Adrenal gland (tissue), 12 donors: ENCODE results near the gene IQGAP3. TPM values are rescaled to one million over a fixed set of nuclear protein-coding genes. Genes with fewer than 3 reads are reported as not detected.
"Not testable (repeated sequence)": the region's sequence is repeated elsewhere in the genome, so short reads cannot be mapped to it uniquely, and the experiment has no call there.

Source experiments
- DNase-seq, 7 donors: peaks; one replicate each; pipeline ENCODE4 v3.0.0-alpha.2; 2019 to 2020
- H3K27ac ChIP-seq, 5 donors: fragments of 200-600 bp; sonication (generic) in 4 of 5; 1 replicate in 3 of 5; 2 replicates in 2 of 5; pipeline versions ENCODE4 v1.5.1 to v1.8.0; 2016 to 2020; ENCODE audit warnings: mild to moderate bottlenecking in 1 of 5
- H3K27me3 ChIP-seq: fragments of 200-600 bp; 2 replicates; pipeline ENCODE4 v1.8.0; 2021
- H3K36me3 ChIP-seq, 2 donors: fragments of 200-600 bp; replicated peaks in 1 of 2; 1 replicate in 1 of 2; 2 replicates in 1 of 2; pipeline versions ENCODE4 v1.5.1 to v1.8.0; 2018 to 2022
- H3K4me1 ChIP-seq, 2 donors: fragments of 200-600 bp; replicated peaks in 1 of 2; 1 replicate in 1 of 2; 2 replicates in 1 of 2; pipeline versions ENCODE4 v1.5.1 to v1.8.0; 2018 to 2021
- H3K4me3 ChIP-seq, 4 donors: fragments of 200-600 bp; sonication (generic) in 3 of 4; one replicate each; pipeline ENCODE4 v1.5.1; 2016 to 2018
- H3K9me3 ChIP-seq, 3 donors: fragments of 200-600 bp; sonication (generic) in 1 of 3; replicated peaks in 1 of 3; 1 replicate in 2 of 3; 2 replicates in 1 of 3; pipeline versions ENCODE4 v1.5.1 to v1.8.0; 2016 to 2021
- CTCF ChIP-seq, 6 experiments: fragments of 450-650 bp in 4 of 6; fragments of 200-600 bp in 2 of 6; sonication (generic) in 1 of 6; IDR thresholded peaks; 1 replicate in 5 of 6; 2 replicates in 1 of 6; pipeline versions ENCODE4 v1.5.1 to v1.8.0; 2016 to 2021; ENCODE audit warnings: antibody characterized with exemption in 6 of 6, mild to moderate bottlenecking in 2 of 6, moderate library complexity in 1 of 6
- POLR2A ChIP-seq, 2 donors: fragments of 450-650 bp; IDR thresholded peaks; one replicate each; pipeline ENCODE4 v1.6.1; 2017; ENCODE audit warnings: antibody characterized with exemption in 2 of 2, mild to moderate bottlenecking in 2 of 2, moderate library complexity in 1 of 2
- WGBS, 4 donors: extraction: QIAGEN DNeasy Blood & Tissue Kit in 2 of 4; methylation state at CpG; one replicate each; pipeline versions ENCODE4 v1.1.5 to v1.1.7; 2013 to 2017; 5-methylcytosine and 5-hydroxymethylcytosine counted together
- intact Hi-C, 2 donors: fragments of 100-400 bp; cut with DNase I; formaldehyde crosslinking; loops; one replicate each; pipeline versions ENCODE4 v1.14.1 to v1.15.0; 2022 to 2023
- polyA plus RNA-seq, 3 donors: library from polyadenylated mRNA; stranded (reverse); fragments of 200-250 nt in 2 of 3; fragments of 350-450 nt in 1 of 3; fragmentation: Illumina TruSeq in 1 of 3; extraction: RNeasy Lipid Tissue Mini Kit (QIAGEN cat#74804) in 1 of 3; gene quantifications; one replicate each; pipeline ENCODE4 v1.2.3, GENCODE V29; 2013 to 2014
- total RNA-seq, 9 donors: library from RNA; depleted of rRNA in 4 of 9; stranded (reverse); fragments of >200 nt in 4 of 9; fragments of 120-200 nt in 1 of 9; fragmentation: NEBNext Ultra II Directional in 1 of 9; extraction: Animal tissue kit (Norgen Biotek cat#: 25700) in 1 of 9; gene quantifications; one replicate each; pipeline versions ENCODE4 v1.1.0 to v1.2.4, GENCODE V29; 2013 to 2023
- donor health status: healthy with polysubstance abuse.
- donor health status: Bipolar disorder and iron deficiency.
- donor health status: DM: yes; HTN: yes; CAD: no.
- donor health status: DM: no; HTN: no; CAD: no.
- donor health status: DM: no; HTN: no; CAD: no.
- donor health status: DM: yes; HTN: yes; CAD: no.

The IQGAP3 gene
- total and polyA plus RNA-seq, 12 donors = 0.16 to 5.3 (median 0.80) TPM

GRCh38 chr1:156590326-156591180 lies 18.2 kb upstream of the IQGAP3 start:
- WGBS, 4 donors = 83 to 85% (median 84%) methylated on average over 9 to 10 of the region's 10 CpGs
- Histone ChIP-seq H3K27me3 (no peaks in the 10 kb centered on the region), H3K4me3 (no peak overlapping the region), H3K27ac (peak overlapping the region in 2 of 5 donors; percentile 81 to 90), H3K36me3 (peaks cover 0 to 13% of the 10 kb centered on the region in 2 donors), H3K9me3 (no peaks in the 10 kb centered on the region), H3K4me1 (peaks cover 6 to 13% of the 10 kb centered on the region in 2 donors)
- no peak for DNase-seq
- intact Hi-C loops = no loop called here
- no peak for TF ChIP-seq CTCF (IDR thresholded peaks at IDR 0.05)
- no peak for TF ChIP-seq POLR2A (IDR thresholded peaks at IDR 0.05)

- 44 to 51% (median 50%) methylated on average over 5 of the region's 5 CpGs for WGBS, 4 donors
- no peak overlapping the region for H3K4me3 ChIP-seq
- H3K27ac ChIP-seq = no peak overlapping the region
- H3K9me3 ChIP-seq = no peaks in the 10 kb centered on the region
- peaks cover 6 to 13% of the 10 kb centered on the region in 2 donors for H3K4me1 ChIP-seq
- no peak for DNase-seq
- TF ChIP-seq CTCF (IDR thresholded peaks at IDR 0.05) (no peak), POLR2A (IDR thresholded peaks at IDR 0.05) (no peak)
- no peaks in the 10 kb centered on the region for H3K27me3 ChIP-seq
- intact Hi-C loops = no loop called here
- H3K36me3 ChIP-seq = peaks cover 0 to 3% of the 10 kb centered on the region in 2 donors
Measured at GRCh38 chr1:156589546-156589945, 17.2 kb upstream of the IQGAP3 start.

- H3K36me3 ChIP-seq, H3K27ac ChIP-seq, intact Hi-C loops, H3K9me3 ChIP-seq, H3K27me3 ChIP-seq, H3K4me3 ChIP-seq, DNase-seq: not testable (repeated sequence)
- H3K4me1 ChIP-seq = peaks cover 6 to 13% of the 10 kb centered on the region in 2 donors
- WGBS, 4 donors = 81 to 90% (median 84%) methylated on average over 8 of the region's 8 CpGs
Measured at GRCh38 chr1:156587927-156588326, 15.6 kb upstream of the IQGAP3 start.

GRCh38 chr1:156586892-156587477 lies 14.6 kb upstream of the IQGAP3 start:
- TF ChIP-seq CTCF (IDR thresholded peaks at IDR 0.05) = no peak
- no peak for TF ChIP-seq POLR2A (IDR thresholded peaks at IDR 0.05)
- no peak overlapping the region for H3K4me3 ChIP-seq
- 84 to 88% (median 86%) methylated on average over 3 of the region's 3 CpGs for WGBS, 4 donors
- H3K9me3 ChIP-seq = no peaks in the 10 kb centered on the region
- no peaks in the 10 kb centered on the region for H3K27me3 ChIP-seq
- intact Hi-C loops = no loop called here
- no peak for DNase-seq
- peaks cover under 1 to 5% of the 10 kb centered on the region in 2 donors for H3K4me1 ChIP-seq
- H3K27ac ChIP-seq = no peak overlapping the region
- H3K36me3 ChIP-seq = no peaks in the 10 kb centered on the region
